ENCODE data around the gene COLEC12.

The COLEC12 gene

DNA sequence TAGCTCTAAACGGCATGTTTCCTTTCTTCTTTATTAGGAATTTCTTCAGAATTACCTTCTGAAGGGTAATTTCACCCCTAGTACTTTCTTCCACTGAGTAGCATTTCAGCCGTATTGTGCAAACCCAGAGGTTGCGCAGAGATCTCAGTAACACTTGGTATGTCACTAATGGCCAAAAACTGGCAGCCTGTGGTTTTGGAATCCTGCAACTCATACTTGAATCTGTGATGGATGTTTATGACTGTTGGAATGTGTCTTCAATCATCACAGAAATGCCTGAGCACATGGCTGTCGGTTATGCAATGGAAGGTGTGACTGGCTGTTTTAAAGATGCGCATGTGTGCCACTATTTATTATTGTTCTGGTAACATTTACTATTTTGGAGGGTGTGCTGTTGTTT lies 100.0 kb downstream of the COLEC12 start:
- TF ChIP-seq, protein P1, sequence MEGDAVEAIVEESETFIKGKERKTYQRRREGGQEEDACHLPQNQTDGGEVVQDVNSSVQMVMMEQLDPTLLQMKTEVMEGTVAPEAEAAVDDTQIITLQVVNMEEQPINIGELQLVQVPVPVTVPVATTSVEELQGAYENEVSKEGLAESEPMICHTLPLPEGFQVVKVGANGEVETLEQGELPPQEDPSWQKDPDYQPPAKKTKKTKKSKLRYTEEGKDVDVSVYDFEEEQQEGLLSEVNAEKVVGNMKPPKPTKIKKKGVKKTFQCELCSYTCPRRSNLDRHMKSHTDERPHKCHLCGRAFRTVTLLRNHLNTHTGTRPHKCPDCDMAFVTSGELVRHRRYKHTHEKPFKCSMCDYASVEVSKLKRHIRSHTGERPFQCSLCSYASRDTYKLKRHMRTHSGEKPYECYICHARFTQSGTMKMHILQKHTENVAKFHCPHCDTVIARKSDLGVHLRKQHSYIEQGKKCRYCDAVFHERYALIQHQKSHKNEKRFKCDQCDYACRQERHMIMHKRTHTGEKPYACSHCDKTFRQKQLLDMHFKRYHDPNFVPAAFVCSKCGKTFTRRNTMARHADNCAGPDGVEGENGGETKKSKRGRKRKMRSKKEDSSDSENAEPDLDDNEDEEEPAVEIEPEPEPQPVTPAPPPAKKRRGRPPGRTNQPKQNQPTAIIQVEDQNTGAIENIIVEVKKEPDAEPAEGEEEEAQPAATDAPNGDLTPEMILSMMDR (IDR thresholded peaks at IDR 0.05; ENCODE audit: low read depth, low read length, missing control alignments), result no peak
- H3K4me3 ChIP-seq (replicated peaks; ENCODE audit: low read depth, low read length), result no peak overlapping the region
- DNase-seq (ENCODE audit: extremely low read depth, low read depth), result no peak

DNA sequence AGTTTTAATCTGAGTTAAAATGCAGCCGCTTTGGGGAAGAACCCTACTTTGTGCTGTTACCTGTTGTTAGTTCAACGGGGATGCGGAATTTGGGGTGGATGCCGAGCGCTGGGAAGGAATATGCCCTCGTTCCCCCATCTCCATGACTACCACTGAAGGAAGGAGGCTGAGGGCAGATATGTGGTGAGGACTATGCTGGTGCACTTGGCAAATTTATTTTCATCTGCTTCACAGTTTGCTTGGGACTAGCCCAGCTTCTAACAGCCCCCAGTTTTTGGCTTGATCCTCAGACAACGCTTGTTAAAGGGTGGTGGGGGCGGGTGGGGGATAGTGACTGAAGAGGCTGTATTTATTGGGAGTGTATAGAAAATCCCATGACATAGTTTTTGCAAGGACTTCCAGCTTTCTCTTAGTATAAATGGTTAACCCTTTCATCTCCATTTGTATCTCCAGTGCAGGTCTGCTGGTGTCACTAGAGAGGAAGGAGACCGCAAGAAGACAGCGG lies 100.8 kb downstream of the COLEC12 start:
- no peak overlapping the region for H3K4me3 ChIP-seq (replicated peaks; ENCODE audit: low read depth, low read length)
- TF ChIP-seq, protein P1 (IDR thresholded peaks at IDR 0.05; ENCODE audit: low read depth, low read length, missing control alignments), result no peak

DNA sequence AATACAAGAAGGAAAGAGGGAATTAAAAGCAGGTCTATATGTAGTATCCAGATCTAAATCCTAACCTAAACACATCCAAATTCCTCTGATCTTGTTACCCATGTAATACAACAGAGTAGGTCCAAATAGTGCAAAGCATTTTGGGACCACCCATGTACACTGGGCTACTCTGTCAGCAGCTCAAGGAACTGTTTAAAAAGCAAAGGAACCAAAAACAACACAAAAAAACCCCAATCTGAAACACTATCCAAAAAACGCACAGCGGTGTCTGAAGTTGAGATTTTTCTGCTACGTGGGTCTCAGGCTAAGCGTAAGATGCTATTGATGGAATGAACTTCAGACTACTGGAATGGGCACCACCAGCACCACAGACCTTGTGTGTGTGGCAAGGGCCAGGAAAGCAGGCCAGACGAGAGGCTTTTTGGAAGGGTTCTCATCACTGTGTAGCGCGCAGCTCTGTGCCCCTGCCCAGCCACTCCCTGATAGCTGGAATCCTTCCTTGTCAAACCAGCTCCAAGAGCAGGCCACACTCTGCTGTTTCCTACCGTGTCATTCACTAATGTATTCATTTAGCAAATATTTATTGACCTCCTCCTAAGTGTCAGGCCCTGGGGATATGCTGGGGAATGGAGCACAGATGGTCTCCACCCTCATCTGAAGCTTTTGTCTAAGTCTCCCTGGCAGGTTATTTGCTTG lies 101.4 kb downstream of the COLEC12 start:
- TF ChIP-seq, protein P1 (IDR thresholded peaks at IDR 0.05; ENCODE audit: low read depth, low read length, missing control alignments), result no peak
- H3K4me3 ChIP-seq (replicated peaks; ENCODE audit: low read depth, low read length), result no peak overlapping the region
- no peak for DNase-seq (ENCODE audit: extremely low read depth, low read depth)

More for the DNA sequence above, 100.8 kb downstream of the COLEC12 start:
- no peak for DNase-seq (ENCODE audit: extremely low read depth, low read depth)

DNA sequence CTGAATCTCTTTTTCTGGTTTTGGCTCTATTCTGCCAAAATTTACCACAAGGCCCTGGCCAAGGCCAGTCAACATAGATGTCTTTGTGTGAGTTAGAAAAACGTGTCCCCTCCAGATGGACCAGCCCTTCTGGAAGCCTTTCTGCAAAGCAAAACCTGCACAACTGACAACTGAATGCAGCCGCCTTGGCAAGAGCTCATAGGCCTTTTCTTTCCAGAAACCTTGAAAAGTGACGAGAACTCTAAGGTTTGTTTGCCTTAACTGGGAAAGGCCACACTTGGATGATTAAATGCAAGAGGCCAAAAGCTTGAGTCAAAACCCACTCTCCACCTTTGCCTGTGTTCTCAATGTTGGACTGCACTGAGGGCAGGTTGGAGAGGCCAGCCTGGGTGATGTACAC lies 103.9 kb downstream of the COLEC12 start:
- H3K4me3 ChIP-seq (replicated peaks; ENCODE audit: low read depth, low read length), result no peak overlapping the region
- TF ChIP-seq, protein P1 (IDR thresholded peaks at IDR 0.05; ENCODE audit: low read depth, low read length, missing control alignments), result no peak
- DNase-seq (ENCODE audit: extremely low read depth, low read depth), result no peak

DNA sequence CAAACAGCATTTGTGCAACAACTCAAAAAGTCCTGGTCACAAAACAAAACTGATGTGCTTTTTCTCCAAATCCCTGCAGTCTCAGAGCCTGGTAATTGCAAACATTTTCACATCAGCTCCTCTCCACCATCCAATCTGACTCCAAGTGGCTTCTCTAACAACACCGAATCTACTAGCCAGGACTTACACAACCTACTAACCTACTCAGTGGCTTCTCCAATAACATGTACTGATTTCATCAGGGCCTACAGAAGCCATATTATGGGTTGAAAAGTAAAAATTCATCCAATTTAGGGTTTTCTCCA lies 104.3 kb downstream of the COLEC12 start:
- TF ChIP-seq, protein P1 (IDR thresholded peaks at IDR 0.05; ENCODE audit: low read depth, low read length, missing control alignments), result no peak
- no peak overlapping the region for H3K4me3 ChIP-seq (replicated peaks; ENCODE audit: low read depth, low read length)
- no peak for DNase-seq (ENCODE audit: extremely low read depth, low read depth)

DNA sequence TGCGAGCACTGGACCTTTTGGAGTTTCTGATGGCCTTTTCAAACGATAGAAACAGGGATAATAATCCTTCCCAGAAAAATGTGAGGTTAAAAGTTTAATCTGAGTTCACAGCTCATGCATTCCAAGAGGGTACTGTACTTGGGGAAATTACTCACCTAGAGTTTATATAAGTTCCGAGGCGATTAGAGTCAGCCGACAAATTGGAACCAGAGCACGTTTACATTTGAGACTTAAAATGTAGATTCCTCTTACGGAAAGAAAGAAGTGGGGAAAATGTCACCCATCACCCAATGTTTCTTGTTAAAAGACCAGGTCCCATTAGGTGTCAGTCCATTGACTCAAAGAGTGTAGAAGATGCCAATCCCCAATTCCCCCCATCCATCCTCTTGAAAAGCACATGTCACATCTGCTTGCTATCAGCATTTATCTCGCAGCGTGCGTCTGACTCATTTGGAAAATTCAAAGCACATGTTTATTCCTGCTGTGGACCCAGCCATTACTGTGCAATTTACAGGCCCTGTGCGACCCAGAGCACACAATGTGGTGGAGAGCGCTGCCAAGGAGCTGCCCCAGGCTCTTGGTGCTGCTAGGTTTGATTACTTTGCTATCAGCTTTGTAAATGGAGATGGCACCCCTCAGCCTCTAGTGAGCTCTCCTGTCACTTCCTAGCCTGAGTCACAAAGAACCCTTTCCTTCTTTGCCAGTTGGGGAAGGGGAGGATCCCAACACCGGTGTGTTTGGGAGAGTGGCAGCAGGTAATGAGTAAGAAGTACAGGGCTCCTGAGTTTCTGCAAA lies 104.8 kb downstream of the COLEC12 start:
- DNase-seq (ENCODE audit: extremely low read depth, low read depth), result peak; percentile 98
- no peak overlapping the region for H3K4me3 ChIP-seq (replicated peaks; ENCODE audit: low read depth, low read length)

More for the DNA sequence above, 104.8 kb downstream of the COLEC12 start:
- TF ChIP-seq, protein P1 (IDR thresholded peaks at IDR 0.05; ENCODE audit: low read depth, low read length, missing control alignments), result no peak

All from HFF-Myc (cell line).